ENCODE results near the gene CHMP1B. TPM values are rescaled to one million over a fixed set of nuclear protein-coding genes. Genes with fewer than 3 reads are reported as not detected.

CHMP1B gene
- total and polyA plus RNA-seq, 11 donors = 19.8 to 41.2 (median 37.3) TPM

- no peak overlapping the region for H3K27ac ChIP-seq
- H3K4me3 ChIP-seq = no peak overlapping the region
- DNase-seq (no peak), ATAC-seq (no peak)
- no peaks in the 10 kb centered on the region for H3K9me3 ChIP-seq
- peaks cover 0 to 15% (median 0%) of the 10 kb centered on the region in 12 donors for H3K4me1 ChIP-seq
- intact Hi-C loops (cut with DNase I) = loop anchor here in 1 of 10 donors (5.0 kb wide), 1 partner anchor 50 kb away; no protein-coding TSS in a partner anchor
- H3K36me3 ChIP-seq = peaks cover 0 to 77% (median 58%) of the 10 kb centered on the region in 9 donors
- WGBS, 4 donors = 0 to 96% (median 93%) methylated on average over 1 of the region's 1 CpG
- no peaks in the 10 kb centered on the region for H3K27me3 ChIP-seq
- no peak for TF ChIP-seq POLR2A (IDR thresholded peaks at IDR 0.05)
Observed at GRCh38 chr18:11897781-11898180, 46.6 kb downstream of the CHMP1B start.

GRCh38 chr18:11899063-11899462, 47.9 kb downstream of the CHMP1B start:
- DNase-seq = no peak
- WGBS, 4 donors = 97 to 100% (median 97%) methylated on average over 3 of the region's 3 CpGs
- Histone ChIP-seq H3K4me3 (no peak overlapping the region), H3K4me1 (peaks cover 0 to 5% (median 0%) of the 10 kb centered on the region in 12 donors), H3K27me3 (no peaks in the 10 kb centered on the region), H3K27ac (no peak overlapping the region), H3K9me3 (no peaks in the 10 kb centered on the region), H3K36me3 (peaks cover 0 to 76% (median 57%) of the 10 kb centered on the region in 9 donors)
- ATAC-seq = no peak
- intact Hi-C loops (cut with DNase I) = loop anchor here in 1 of 10 donors (5.0 kb wide), 1 partner anchor 52 kb away; no protein-coding TSS in a partner anchor
- TF ChIP-seq CTCF (IDR thresholded peaks at IDR 0.05) (no peak), POLR2A (IDR thresholded peaks at IDR 0.05) (no peak)

GRCh38 chr18:11901826-11902438, 50.7 kb downstream of the CHMP1B start:
- TF ChIP-seq CTCF (IDR thresholded peaks at IDR 0.05) (no peak), POLR2A (IDR thresholded peaks at IDR 0.05) (no peak)
- Histone ChIP-seq H3K27ac (no peak overlapping the region), H3K27me3 (no peaks in the 10 kb centered on the region), H3K4me1 (peaks cover 0 to 15% (median under 1%) of the 10 kb centered on the region in 12 donors), H3K9me3 (no peaks in the 10 kb centered on the region), H3K4me3 (no peak overlapping the region), H3K36me3 (peaks cover 0 to 71% (median 48%) of the 10 kb centered on the region in 9 donors)
- intact Hi-C loops (cut with DNase I) = loop anchor here in 2 of 10 donors (5.0 to 10.0 kb wide), 2 partner anchors 47 to 50 kb away; partner anchors contain the start of gene CHMP1B (in 2 of the 2)
- 57 to 71% (median 62%) methylated on average over 5 of the region's 5 CpGs for WGBS, 4 donors
- no peak for DNase-seq
- ATAC-seq = no peak

- intact Hi-C loops (cut with DNase I) = loop anchor here in 2 of 10 donors (5.0 to 10.0 kb wide), 2 partner anchors 48 to 50 kb away; partner anchors contain the start of gene CHMP1B (in 2 of the 2)
Observed at GRCh38 chr18:11902522-11903292, 51.5 kb downstream of the CHMP1B start.

More at GRCh38 chr18:11902522-11903292, 51.5 kb downstream of the CHMP1B start:
- TF ChIP-seq POLR2A (IDR thresholded peaks at IDR 0.05) = no peak
- no peak for TF ChIP-seq CTCF (IDR thresholded peaks at IDR 0.05)
- H3K27ac ChIP-seq = no peak overlapping the region
- no peak overlapping the region for H3K4me3 ChIP-seq
- 64 to 66% (median 64%) methylated on average over 7 of the region's 7 CpGs for WGBS, 4 donors
- H3K9me3 ChIP-seq = no peaks in the 10 kb centered on the region
- H3K27me3 ChIP-seq = no peaks in the 10 kb centered on the region
- ATAC-seq = peak in 3 of 4 donors; percentile 27 to 50 (median 35)
- H3K36me3 ChIP-seq = peaks cover 0 to 66% (median 48%) of the 10 kb centered on the region in 9 donors
- peaks cover 0 to 23% (median 8%) of the 10 kb centered on the region in 12 donors for H3K4me1 ChIP-seq
- no peak for DNase-seq

Other genes starting within 250 kb of the CHMP1B start
- not detected for gene SLC35G4, start 241.8 kb upstream of the CHMP1B start, total RNA-seq
- gene SLC35G4, start 241.8 kb upstream of the CHMP1B start, polyA plus RNA-seq = not detected
- gene GNAL, start 162.1 kb upstream of the CHMP1B start, total RNA-seq = 1 to 10 TPM; 1.1 to 5.9 (median 1.8) TPM
- under 1 TPM; 0.76 to 0.84 TPM for gene GNAL, start 162.1 kb upstream of the CHMP1B start, polyA plus RNA-seq
- gene MPPE1, start 56.9 kb downstream of the CHMP1B start, total RNA-seq = 10 to 100 TPM; 17.8 to 45.5 (median 29.7) TPM
- gene MPPE1, start 56.9 kb downstream of the CHMP1B start, polyA plus RNA-seq = 10 to 100 TPM; 23.4 to 26.2 TPM
- gene IMPA2, start 130.1 kb downstream of the CHMP1B start, total RNA-seq = 10 to 100 TPM; 18.1 to 73.0 (median 44.3) TPM
- 10 to 100 TPM; 19.9 to 34.9 TPM for gene IMPA2, start 130.1 kb downstream of the CHMP1B start, polyA plus RNA-seq
- gene ANKRD62, start 242.4 kb downstream of the CHMP1B start, total RNA-seq = not detected
- gene ANKRD62, start 242.4 kb downstream of the CHMP1B start, polyA plus RNA-seq = not detected